ENCODE data around the gene PREPL.
A peak's percentile ranks its signal among the peaks of the same experiment; 100 is the strongest.

The PREPL gene

GRCh38 chr2:44351088-44351487 lies 10.2 kb downstream of the PREPL start:
- no peak overlapping the region for H3K4me3 ChIP-seq (ENCODE audit: control insufficient read depth, low read depth, low read length)
- DNase-seq (ENCODE audit: low read depth): no peak
- no peak for TF ChIP-seq CTCF (IDR thresholded peaks at IDR 0.05; ENCODE audit: control insufficient read depth, insufficient read depth, low read depth, low read length, missing control alignments)

- no peak for DNase-seq (ENCODE audit: low read depth)
- H3K4me3 ChIP-seq (ENCODE audit: control insufficient read depth, low read depth, low read length): no peak overlapping the region
- no peak for TF ChIP-seq CTCF (IDR thresholded peaks at IDR 0.05; ENCODE audit: control insufficient read depth, insufficient read depth, low read depth, low read length, missing control alignments)
Measured at GRCh38 chr2:44349506-44349905, 11.8 kb downstream of the PREPL start.

GRCh38 chr2:44348400-44348799 lies 12.9 kb downstream of the PREPL start:
- TF ChIP-seq CTCF (IDR thresholded peaks at IDR 0.05; ENCODE audit: control insufficient read depth, insufficient read depth, low read depth, low read length, missing control alignments): no peak
- DNase-seq (ENCODE audit: low read depth): no peak
- H3K4me3 ChIP-seq (ENCODE audit: control insufficient read depth, low read depth, low read length): no peak overlapping the region

GRCh38 chr2:44347526-44347925 lies 13.8 kb downstream of the PREPL start:
- DNase-seq (ENCODE audit: low read depth): no peak
- TF ChIP-seq CTCF (IDR thresholded peaks at IDR 0.05; ENCODE audit: control insufficient read depth, insufficient read depth, low read depth, low read length, missing control alignments): no peak
- no peak overlapping the region for H3K4me3 ChIP-seq (ENCODE audit: control insufficient read depth, low read depth, low read length)

- TF ChIP-seq CTCF (IDR thresholded peaks at IDR 0.05; ENCODE audit: control insufficient read depth, insufficient read depth, low read depth, low read length, missing control alignments): peak; percentile 25
- H3K4me3 ChIP-seq (ENCODE audit: control insufficient read depth, low read depth, low read length): no peak overlapping the region
- DNase-seq (ENCODE audit: low read depth): no peak
Measured at GRCh38 chr2:44342854-44343253, 18.4 kb downstream of the PREPL start.

- no peak for TF ChIP-seq CTCF (IDR thresholded peaks at IDR 0.05; ENCODE audit: control insufficient read depth, insufficient read depth, low read depth, low read length, missing control alignments)
- DNase-seq (ENCODE audit: low read depth): no peak
- no peak overlapping the region for H3K4me3 ChIP-seq (ENCODE audit: control insufficient read depth, low read depth, low read length)
Measured at GRCh38 chr2:44335806-44336538, 25.3 kb downstream of the PREPL start.

All from AG09309 (cell line).